Lower leg skin (tissue), 4 donors: ENCODE measurements around the gene RHOF. TPM values are rescaled to one million over a fixed set of nuclear protein-coding genes. Genes with fewer than 3 reads are reported as not detected.

Source experiments
- DNase-seq, 2 donors: peaks; one replicate each; pipeline ENCODE4 v3.0.0-alpha.2; 2019; ENCODE audit warnings: low spot score in 2 of 2
- H3K4me3 ChIP-seq: fragments of 200-600 bp; sonication (generic); 2 replicates; pipeline ENCODE4 v1.5.1; 2017; ENCODE audit warnings: mild to moderate bottlenecking, low read depth; ENCODE audit not compliant: poor library complexity, severe bottlenecking
- POLR2A ChIP-seq, 2 donors: fragments of 450-650 bp; IDR thresholded peaks; one replicate each; pipeline ENCODE4 v1.6.1; 2016 to 2017; ENCODE audit warnings: antibody characterized with exemption in 2 of 2, mild to moderate bottlenecking in 1 of 2, moderate library complexity in 1 of 2
- WGBS, 2 donors: methylation state at CpG; one replicate each; pipeline ENCODE4 v1.1.5; 2018; 5-methylcytosine and 5-hydroxymethylcytosine counted together
- intact Hi-C: fragments of 100-400 bp; cut with DNase I; formaldehyde crosslinking; loops from one replicate; pipeline ENCODE4 v1.15.0; 2023; ENCODE audit warnings: low total_unique reads
- total RNA-seq, 4 donors: library from RNA; depleted of rRNA; stranded (reverse); fragments of >200 nt; gene quantifications; one replicate each; pipeline ENCODE4 v1.1.0, GENCODE V29; 2016
- TF ChIP-seq, protein P1 (sequence below), 3 donors: fragments of 450-650 bp; IDR thresholded peaks; one replicate each; pipeline ENCODE4 v1.5.1; 2016; ENCODE audit warnings: antibody characterized with exemption in 3 of 3, mild to moderate bottlenecking in 3 of 3, moderate library complexity in 2 of 3

Gene RHOF
- total RNA-seq, 4 donors from 2014 or later, result 5.4 to 24.1 (median 9.9) TPM

DNA sequence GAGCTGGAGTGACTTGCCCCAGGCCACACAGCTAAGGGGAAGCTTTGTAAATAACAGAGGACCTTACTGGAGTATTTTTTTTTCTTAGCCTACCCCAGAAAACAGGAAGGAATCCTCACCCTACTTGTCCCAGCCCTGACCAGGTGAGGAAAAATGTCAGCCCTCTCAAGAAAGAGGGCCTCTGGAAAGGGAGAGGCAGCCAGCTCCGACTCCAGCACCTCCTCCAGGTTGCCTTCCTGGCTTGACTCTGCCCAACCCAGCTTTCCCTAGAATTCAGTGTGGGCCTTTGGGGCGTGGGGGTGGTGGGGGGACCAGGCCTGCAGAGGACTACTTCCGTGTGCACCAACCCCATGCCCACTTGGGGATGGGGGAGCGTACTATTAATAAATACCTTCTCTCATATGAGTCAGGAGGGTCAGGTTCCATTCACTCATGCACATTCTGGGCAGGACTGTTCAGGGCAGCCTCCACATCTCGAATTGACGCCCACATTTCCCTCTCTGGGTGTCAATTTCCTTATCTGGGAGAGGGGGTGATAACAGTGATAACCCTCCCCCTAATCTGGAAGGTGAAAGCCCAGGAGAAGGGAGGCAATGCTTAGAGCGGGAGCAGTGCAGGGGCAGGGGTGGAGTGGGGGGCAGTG lies 5.2 kb downstream of the RHOF start:
- no peak overlapping the region for H3K4me3 ChIP-seq
- no peak for DNase-seq
- intact Hi-C loops, result no loop called here
- TF ChIP-seq POLR2A (IDR thresholded peaks at IDR 0.05), result no peak
- TF ChIP-seq, protein P1, sequence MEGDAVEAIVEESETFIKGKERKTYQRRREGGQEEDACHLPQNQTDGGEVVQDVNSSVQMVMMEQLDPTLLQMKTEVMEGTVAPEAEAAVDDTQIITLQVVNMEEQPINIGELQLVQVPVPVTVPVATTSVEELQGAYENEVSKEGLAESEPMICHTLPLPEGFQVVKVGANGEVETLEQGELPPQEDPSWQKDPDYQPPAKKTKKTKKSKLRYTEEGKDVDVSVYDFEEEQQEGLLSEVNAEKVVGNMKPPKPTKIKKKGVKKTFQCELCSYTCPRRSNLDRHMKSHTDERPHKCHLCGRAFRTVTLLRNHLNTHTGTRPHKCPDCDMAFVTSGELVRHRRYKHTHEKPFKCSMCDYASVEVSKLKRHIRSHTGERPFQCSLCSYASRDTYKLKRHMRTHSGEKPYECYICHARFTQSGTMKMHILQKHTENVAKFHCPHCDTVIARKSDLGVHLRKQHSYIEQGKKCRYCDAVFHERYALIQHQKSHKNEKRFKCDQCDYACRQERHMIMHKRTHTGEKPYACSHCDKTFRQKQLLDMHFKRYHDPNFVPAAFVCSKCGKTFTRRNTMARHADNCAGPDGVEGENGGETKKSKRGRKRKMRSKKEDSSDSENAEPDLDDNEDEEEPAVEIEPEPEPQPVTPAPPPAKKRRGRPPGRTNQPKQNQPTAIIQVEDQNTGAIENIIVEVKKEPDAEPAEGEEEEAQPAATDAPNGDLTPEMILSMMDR (IDR thresholded peaks at IDR 0.05), result no peak
- WGBS, 2 donors, result 82 to 98% methylated on average over 6 to 7 of the region's 7 CpGs

- DNase-seq, result no peak
- intact Hi-C loops, result no loop called here
- TF ChIP-seq, protein P1 (IDR thresholded peaks at IDR 0.05), result no peak
- TF ChIP-seq POLR2A (IDR thresholded peaks at IDR 0.05), result no peak
- no peak overlapping the region for H3K4me3 ChIP-seq
- 80 to 81% methylated on average over 17 of the region's 17 CpGs for WGBS, 2 donors
Measured at GRCh38 chr12:121787063-121788025, 6.1 kb downstream of the RHOF start.

DNA sequence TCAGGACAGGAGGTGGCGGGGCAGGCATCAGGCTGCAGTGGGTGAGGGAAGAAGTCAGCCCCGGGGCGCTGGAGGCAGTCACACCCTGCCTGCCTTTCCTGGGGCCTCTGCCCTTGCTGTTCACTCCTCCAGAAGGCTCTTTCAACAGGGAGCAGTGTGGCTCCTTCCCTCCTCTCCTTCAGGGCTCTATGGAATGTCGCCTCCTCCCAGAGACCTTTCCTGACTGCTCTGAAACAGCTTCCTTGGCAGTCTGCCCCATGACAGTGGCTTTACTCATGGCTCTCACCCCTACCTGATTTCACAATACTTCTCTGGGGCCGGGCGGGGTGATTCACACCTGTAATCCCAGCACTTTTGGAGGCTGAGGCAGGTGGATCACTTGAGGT lies 7.1 kb downstream of the RHOF start:
- TF ChIP-seq POLR2A (IDR thresholded peaks at IDR 0.05), result no peak
- TF ChIP-seq, protein P1 (IDR thresholded peaks at IDR 0.05), result no peak
- intact Hi-C loops, result no loop called here
- 41 to 57% methylated on average over 6 of the region's 6 CpGs for WGBS, 2 donors
- no peak overlapping the region for H3K4me3 ChIP-seq
- peak in 1 of 2 donors; percentile 75 for DNase-seq

DNA sequence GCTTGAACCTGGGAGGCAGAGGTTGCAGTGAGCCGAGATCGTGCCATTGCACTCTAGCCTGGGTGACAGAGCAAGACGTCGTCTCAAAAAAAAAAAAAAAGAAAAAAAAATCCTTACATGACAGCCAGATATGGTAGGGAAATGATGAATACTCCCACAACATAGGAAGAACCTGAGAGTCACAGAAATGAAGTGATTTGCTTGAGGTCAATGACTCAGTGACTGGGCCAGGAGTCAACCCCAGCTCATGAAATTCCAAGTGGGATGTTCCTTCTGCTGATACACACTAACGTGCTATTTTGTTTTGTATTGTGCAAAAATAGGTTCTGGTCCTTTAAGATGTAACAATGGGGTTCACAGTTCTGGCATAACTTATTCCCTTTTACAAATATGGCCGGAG lies 9.0 kb downstream of the RHOF start:
- TF ChIP-seq, protein P1 (IDR thresholded peaks at IDR 0.05), result no peak
- no peak for TF ChIP-seq POLR2A (IDR thresholded peaks at IDR 0.05)
- peak in 1 of 2 donors; percentile 55 for DNase-seq
- no peak overlapping the region for H3K4me3 ChIP-seq
- WGBS, 2 donors, result 27 to 29% methylated on average over 6 of the region's 6 CpGs
- intact Hi-C loops, result no loop called here

DNA sequence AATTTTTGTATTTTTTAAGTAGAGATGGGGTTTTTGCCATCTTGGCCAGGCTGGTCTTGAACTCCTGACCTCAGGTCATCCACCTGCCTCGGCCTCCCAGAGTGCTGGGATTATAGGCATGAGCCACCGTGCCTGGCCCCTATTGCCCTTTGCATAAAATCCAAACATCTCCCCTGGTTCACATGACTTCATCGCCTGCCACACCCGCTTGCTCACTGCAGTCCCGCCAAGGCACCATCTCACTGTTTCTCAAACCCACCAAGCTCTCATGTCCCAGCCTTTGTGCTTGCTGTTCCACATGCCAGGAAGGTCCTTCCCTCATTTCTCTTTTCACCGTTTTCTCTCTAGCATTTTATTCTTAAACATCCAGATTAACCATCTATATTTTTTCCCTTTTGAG lies 9.7 kb downstream of the RHOF start:
- no peak for TF ChIP-seq POLR2A (IDR thresholded peaks at IDR 0.05)
- TF ChIP-seq, protein P1 (IDR thresholded peaks at IDR 0.05), result no peak
- WGBS, 2 donors, result 42 to 54% methylated on average over 6 of the region's 6 CpGs
- intact Hi-C loops, result no loop called here
- no peak for DNase-seq
- no peak overlapping the region for H3K4me3 ChIP-seq
